GM12891 (cell line): ENCODE results near the gene CDK17.

Source experiments
- POLR2A ChIP-seq: IDR thresholded peaks from 2 replicates; pipeline ENCODE4 v1.6.1; 2011; ENCODE audit warnings: low read depth, low read length, control low read depth
- POLR2AphosphoS5 ChIP-seq: IDR thresholded peaks from 2 replicates; pipeline ENCODE4 v1.6.1; 2011; ENCODE audit warnings: low read depth, low read length, control low read depth
- POU2F2 ChIP-seq: IDR thresholded peaks from 2 replicates; pipeline ENCODE4 v1.6.1; 2011; ENCODE audit warnings: low read depth, mild to moderate bottlenecking, control low read depth, low read length, moderate library complexity
- SPI1 ChIP-seq: IDR thresholded peaks from 2 replicates; pipeline ENCODE4 v1.6.1; 2011; ENCODE audit warnings: low read depth, low read length, control low read depth
- TAF1 ChIP-seq: IDR thresholded peaks from 2 replicates; pipeline ENCODE4 v1.6.1; 2011; ENCODE audit warnings: low read depth, low read length, control low read depth

DNA sequence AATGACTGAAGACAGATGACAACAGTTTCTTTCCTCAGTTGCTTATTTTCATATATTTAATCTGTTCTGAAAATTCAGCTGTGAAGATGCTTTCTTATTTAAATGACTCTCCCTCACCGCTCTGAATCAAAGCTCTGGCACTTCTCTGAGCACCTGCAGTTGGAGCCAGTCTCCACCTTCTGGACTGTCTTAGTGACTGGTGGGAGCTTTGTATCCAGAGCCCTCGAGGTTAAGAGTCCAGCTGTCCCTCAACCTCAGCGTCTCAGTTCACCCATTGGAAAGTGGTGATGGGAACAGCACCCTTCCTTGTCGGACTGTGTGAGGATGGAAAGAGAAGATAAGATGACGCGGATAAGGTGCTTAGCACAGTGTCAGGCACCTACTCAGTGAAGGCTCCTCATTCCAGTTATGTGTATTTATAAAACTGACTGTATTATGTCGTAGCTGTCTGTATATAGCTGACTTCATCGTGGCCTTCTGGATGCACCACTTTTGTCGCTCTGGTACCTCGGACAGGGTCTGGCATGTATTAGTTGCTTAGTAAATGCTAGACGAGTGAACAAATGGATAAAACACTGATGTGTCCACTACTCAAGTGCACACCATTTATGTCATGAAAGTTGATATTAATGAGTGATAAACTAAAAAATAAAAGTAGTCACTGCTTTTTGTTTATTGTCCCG, 171.5 kb downstream of the CDK17 start:
- TF ChIP-seq POLR2AphosphoS5 (no peak), POU2F2 (no peak), POLR2A (no peak), TAF1 (no peak), SPI1 (no peak)
